WTC11 (cell line): ENCODE data around the gene CABLES1. TPM values are rescaled to one million over a fixed set of nuclear protein-coding genes. Genes with fewer than 3 reads are reported as not detected.
"Not testable (repeated sequence)": the region's sequence is repeated elsewhere in the genome, so short reads cannot be mapped to it uniquely, and the experiment has no call there.

Experiments used
- ATAC-seq: fragments of 200-7000 bp; cut with Tn5 transposase; 2 replicates; pipeline ENCODE4 v1.10.0; 2021; ENCODE audit warnings: mild to moderate bottlenecking, moderate library complexity
- CTCF ChIA-PET: fragments of 300-600 bp; sonication (Branson Sonifier 250); formaldehyde crosslinking; loops from one replicate; lab custom pipeline; 2021; ENCODE audit warnings: antibody characterized with exemption; lab: Charles Lee
- POLR2A ChIA-PET: fragments of 350-600 bp; sonication (Branson Sonifier 250); formaldehyde crosslinking; loops from one replicate; lab custom pipeline; 2021; ENCODE audit warnings: antibody characterized with exemption; lab: Charles Lee
- DNase-seq: peaks from one replicate; pipeline ENCODE4 v3.0.0; 2021; ENCODE audit warnings: low spot score
- H3K27ac Mint-ChIP-seq: 2 replicates; pipeline ENCODE4 v1.8.0; 2021; ENCODE audit warnings: mixed read lengths
- H3K27me3 Mint-ChIP-seq: 2 replicates; pipeline ENCODE4 v1.8.0; 2021; ENCODE audit warnings: low read depth, mild to moderate bottlenecking, moderate library complexity, mixed read lengths
- H3K36me3 Mint-ChIP-seq: 2 replicates; pipeline ENCODE4 v1.8.0; 2021; ENCODE audit warnings: mixed read lengths
- H3K4me1 Mint-ChIP-seq: 2 replicates; pipeline ENCODE4 v1.8.0; 2022; ENCODE audit warnings: mixed read lengths
- H3K4me3 Mint-ChIP-seq: 2 replicates; pipeline ENCODE4 v1.8.0; 2021; ENCODE audit warnings: mild to moderate bottlenecking, moderate library complexity, mixed read lengths
- H3K9me3 Mint-ChIP-seq: 2 replicates; pipeline ENCODE4 v1.8.0; 2021; ENCODE audit warnings: mixed read lengths
- ATF2 ChIP-seq: sonication (generic); formaldehyde crosslinking; IDR thresholded peaks from 2 replicates; pipeline ENCODE4 v1.8.1; 2022; ENCODE audit warnings: low read depth, missing genetic modification reagents, borderline replicate concordance
- EMX1 ChIP-seq: fragments of 250-450 bp; sonication (Bioruptor Pico); IDR thresholded peaks from 2 replicates; pipeline ENCODE4 v1.8.0; 2021; ENCODE audit warnings: mild to moderate bottlenecking
- ERG ChIP-seq: fragments of 250-450 bp; sonication (Bioruptor Pico); IDR thresholded peaks from 2 replicates; pipeline ENCODE4 v1.8.0; 2021; ENCODE audit warnings: mild to moderate bottlenecking
- ESRRA ChIP-seq: sonication (generic); formaldehyde crosslinking; IDR thresholded peaks from 2 replicates; pipeline ENCODE4 v1.8.1; 2022; ENCODE audit warnings: mild to moderate bottlenecking, missing genetic modification reagents, borderline replicate concordance
- ETV6 ChIP-seq: sonication (generic); formaldehyde crosslinking; IDR thresholded peaks from 2 replicates; pipeline ENCODE4 v1.8.1; 2022; ENCODE audit warnings: mild to moderate bottlenecking, missing genetic modification reagents
- FOXJ3 ChIP-seq: sonication (generic); formaldehyde crosslinking; IDR thresholded peaks from 2 replicates; pipeline ENCODE4 v1.9.0; 2021; ENCODE audit warnings: missing genetic modification reagents, mild to moderate bottlenecking, borderline replicate concordance
- GABPB1 ChIP-seq: sonication (generic); formaldehyde crosslinking; IDR thresholded peaks from 2 replicates; pipeline ENCODE4 v1.8.1; 2023; ENCODE audit warnings: mild to moderate bottlenecking, missing genetic modification reagents
- HMGA2 ChIP-seq: fragments of 250-450 bp; sonication (Bioruptor Pico); IDR thresholded peaks from 2 replicates; pipeline ENCODE4 v1.4.0; 2021; ENCODE audit warnings: mild to moderate bottlenecking, moderate library complexity
- NR1H2 ChIP-seq: sonication (generic); formaldehyde crosslinking; IDR thresholded peaks from 2 replicates; pipeline ENCODE4 v1.9.0; 2021; ENCODE audit warnings: mild to moderate bottlenecking, moderate library complexity, missing genetic modification reagents
- NR3C1 ChIP-seq: sonication (generic); formaldehyde crosslinking; conservative IDR thresholded peaks from 2 replicates; pipeline ENCODE4 v1.8.1; 2023; ENCODE audit warnings: low read depth, mild to moderate bottlenecking, missing genetic modification reagents
- PRRX2 ChIP-seq: fragments of 250-450 bp; sonication (Bioruptor Pico); IDR thresholded peaks from 2 replicates; pipeline ENCODE4 v1.8.0; 2021; ENCODE audit warnings: mild to moderate bottlenecking
- RELA ChIP-seq: sonication (generic); formaldehyde crosslinking; IDR thresholded peaks from 2 replicates; pipeline ENCODE4 v1.8.1; 2022; ENCODE audit warnings: missing genetic modification reagents, mild to moderate bottlenecking, borderline replicate concordance
- RORB ChIP-seq: fragments of 250-450 bp; sonication (Bioruptor Pico); IDR thresholded peaks from 2 replicates; pipeline ENCODE4 v1.9.0; 2021; ENCODE audit warnings: mild to moderate bottlenecking
- SMAD3 ChIP-seq: sonication (generic); formaldehyde crosslinking; IDR thresholded peaks from 2 replicates; pipeline ENCODE4 v1.8.0; 2022; ENCODE audit warnings: missing genetic modification reagents, mild to moderate bottlenecking, borderline replicate concordance
- SMAD4 ChIP-seq: sonication (generic); formaldehyde crosslinking; IDR thresholded peaks from 2 replicates; pipeline ENCODE4 v1.8.0; 2022; ENCODE audit warnings: mild to moderate bottlenecking, missing genetic modification reagents
- SP1 ChIP-seq: sonication (generic); formaldehyde crosslinking; conservative IDR thresholded peaks from 2 replicates; pipeline ENCODE4 v1.8.1; 2022; ENCODE audit warnings: missing genetic modification reagents
- TEAD1 ChIP-seq: sonication (generic); formaldehyde crosslinking; IDR thresholded peaks from 2 replicates; pipeline ENCODE4 v1.8.0; 2022; ENCODE audit warnings: mild to moderate bottlenecking, missing genetic modification reagents
- ZNF232 ChIP-seq: sonication (generic); formaldehyde crosslinking; IDR thresholded peaks from 2 replicates; pipeline ENCODE4 v1.8.0; 2022; ENCODE audit warnings: mild to moderate bottlenecking, missing genetic modification reagents
- total RNA-seq: library from RNA; stranded (reverse); gene quantifications from 3 replicates; pipeline ENCODE4 v1.2.3, GENCODE V29; 2021
- TF ChIP-seq, protein P1 (sequence below): sonication (generic); formaldehyde crosslinking; IDR thresholded peaks from 2 replicates; pipeline ENCODE4 v1.8.1; 2023; ENCODE audit warnings: mild to moderate bottlenecking, missing genetic modification reagents
- TF ChIP-seq, protein P2 (sequence below): fragments of 250-450 bp; sonication (Bioruptor Pico); IDR thresholded peaks from 2 replicates; pipeline ENCODE4 v1.9.0; 2021; ENCODE audit warnings: mild to moderate bottlenecking
- TF ChIP-seq, protein P3 (sequence below): sonication (generic); formaldehyde crosslinking; IDR thresholded peaks from 2 replicates; pipeline ENCODE4 v1.8.0; 2022; ENCODE audit warnings: mild to moderate bottlenecking, missing genetic modification reagents
- TF ChIP-seq, protein P4 (sequence below): fragments of 200-600 bp; IDR thresholded peaks from 2 replicates; pipeline ENCODE4 v1.8.0; 2022; ENCODE audit warnings: antibody characterized with exemption

Gene CABLES1
- total RNA-seq, 1 experiment from 2014 or later = 17.0 TPM

- TF ChIP-seq, protein P1, sequence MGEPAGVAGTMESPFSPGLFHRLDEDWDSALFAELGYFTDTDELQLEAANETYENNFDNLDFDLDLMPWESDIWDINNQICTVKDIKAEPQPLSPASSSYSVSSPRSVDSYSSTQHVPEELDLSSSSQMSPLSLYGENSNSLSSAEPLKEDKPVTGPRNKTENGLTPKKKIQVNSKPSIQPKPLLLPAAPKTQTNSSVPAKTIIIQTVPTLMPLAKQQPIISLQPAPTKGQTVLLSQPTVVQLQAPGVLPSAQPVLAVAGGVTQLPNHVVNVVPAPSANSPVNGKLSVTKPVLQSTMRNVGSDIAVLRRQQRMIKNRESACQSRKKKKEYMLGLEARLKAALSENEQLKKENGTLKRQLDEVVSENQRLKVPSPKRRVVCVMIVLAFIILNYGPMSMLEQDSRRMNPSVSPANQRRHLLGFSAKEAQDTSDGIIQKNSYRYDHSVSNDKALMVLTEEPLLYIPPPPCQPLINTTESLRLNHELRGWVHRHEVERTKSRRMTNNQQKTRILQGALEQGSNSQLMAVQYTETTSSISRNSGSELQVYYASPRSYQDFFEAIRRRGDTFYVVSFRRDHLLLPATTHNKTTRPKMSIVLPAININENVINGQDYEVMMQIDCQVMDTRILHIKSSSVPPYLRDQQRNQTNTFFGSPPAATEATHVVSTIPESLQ (CRISPR knock-in tag) = no peak
- TF ChIP-seq, protein P2, sequence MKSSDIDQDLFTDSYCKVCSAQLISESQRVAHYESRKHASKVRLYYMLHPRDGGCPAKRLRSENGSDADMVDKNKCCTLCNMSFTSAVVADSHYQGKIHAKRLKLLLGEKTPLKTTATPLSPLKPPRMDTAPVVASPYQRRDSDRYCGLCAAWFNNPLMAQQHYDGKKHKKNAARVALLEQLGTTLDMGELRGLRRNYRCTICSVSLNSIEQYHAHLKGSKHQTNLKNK = no peak
Observed at GRCh38 chr18:23267447-23267776, 132.1 kb downstream of the CABLES1 start (continued).

DNA sequence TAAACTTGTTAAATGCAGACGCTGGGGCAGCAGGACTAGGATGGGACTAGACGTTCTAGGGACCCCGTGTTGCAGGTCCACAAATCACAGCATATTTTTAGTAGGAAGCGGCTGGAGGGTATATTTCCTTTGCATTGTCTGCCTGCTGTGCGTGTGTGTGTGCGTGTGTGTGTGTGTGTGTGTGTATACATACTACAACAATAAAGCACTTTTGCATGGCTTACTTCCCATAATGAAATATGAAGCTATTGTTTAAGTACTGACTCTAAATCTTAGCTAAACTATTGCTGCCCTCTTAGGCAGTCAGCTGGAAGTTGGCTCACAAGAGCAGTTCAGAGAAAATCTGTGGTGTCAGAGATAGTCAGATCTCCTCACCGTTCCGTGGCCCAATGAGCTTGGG is 133.4 kb downstream of the CABLES1 start:
- H3K27ac Mint-ChIP-seq = peak overlapping the region; percentile 78
- no peak for ATAC-seq
- CTCF ChIA-PET = interaction anchor here (0.5 to 1.0 kb wide), 2 partner anchors 28 to 43 kb away, joined by 3 to 4 read pairs; no protein-coding TSS in a partner anchor

DNA sequence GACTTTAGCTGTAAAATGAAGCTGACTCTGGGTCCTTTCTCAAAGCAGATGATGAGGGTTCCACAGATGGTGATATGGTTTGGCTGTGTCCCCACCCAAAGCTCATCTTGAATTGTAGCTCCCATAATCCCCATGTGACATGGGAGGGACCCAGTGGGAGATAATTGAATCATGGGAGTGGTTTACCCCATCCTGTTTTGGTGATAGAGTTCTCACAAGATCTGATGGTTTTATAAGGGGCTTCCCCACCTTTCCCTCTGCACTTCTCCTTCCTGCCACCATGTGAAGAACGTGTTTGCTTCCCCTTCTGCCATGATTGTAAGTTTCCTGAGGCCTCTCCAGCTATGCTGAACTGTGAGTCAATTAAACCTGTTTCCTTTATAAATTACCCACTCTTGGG is 133.8 kb downstream of the CABLES1 start:
- H3K9me3 Mint-ChIP-seq = peaks cover 42% of the 10 kb centered on the region
- H3K27ac Mint-ChIP-seq, ATAC-seq, H3K27me3 Mint-ChIP-seq, H3K4me3 Mint-ChIP-seq, DNase-seq, POLR2A ChIA-PET: not testable (repeated sequence)
- H3K4me1 Mint-ChIP-seq = peaks cover 42% of the 10 kb centered on the region
- CTCF ChIA-PET = interaction anchor here (0.5 to 1.0 kb wide), 2 partner anchors 29 to 43 kb away, joined by 3 to 4 read pairs; no protein-coding TSS in a partner anchor
- H3K36me3 Mint-ChIP-seq = peaks cover 42% of the 10 kb centered on the region

More for the DNA sequence above, 133.4 kb downstream of the CABLES1 start:
- Mint-ChIP-seq H3K27me3 (peaks cover 9% of the 10 kb centered on the region; the same call in 1 of the 2 replicates), H3K4me3 (no peak overlapping the region), H3K9me3 (peaks cover 42% of the 10 kb centered on the region), H3K4me1 (peaks cover 44% of the 10 kb centered on the region), H3K36me3 (peaks cover 44% of the 10 kb centered on the region)
- POLR2A ChIA-PET = no interaction called here
- DNase-seq = no peak
- no peak for TF ChIP-seq ESRRA (CRISPR knock-in tag)
- no peak for TF ChIP-seq GABPB1 (CRISPR knock-in tag)
- TF ChIP-seq, protein P3, sequence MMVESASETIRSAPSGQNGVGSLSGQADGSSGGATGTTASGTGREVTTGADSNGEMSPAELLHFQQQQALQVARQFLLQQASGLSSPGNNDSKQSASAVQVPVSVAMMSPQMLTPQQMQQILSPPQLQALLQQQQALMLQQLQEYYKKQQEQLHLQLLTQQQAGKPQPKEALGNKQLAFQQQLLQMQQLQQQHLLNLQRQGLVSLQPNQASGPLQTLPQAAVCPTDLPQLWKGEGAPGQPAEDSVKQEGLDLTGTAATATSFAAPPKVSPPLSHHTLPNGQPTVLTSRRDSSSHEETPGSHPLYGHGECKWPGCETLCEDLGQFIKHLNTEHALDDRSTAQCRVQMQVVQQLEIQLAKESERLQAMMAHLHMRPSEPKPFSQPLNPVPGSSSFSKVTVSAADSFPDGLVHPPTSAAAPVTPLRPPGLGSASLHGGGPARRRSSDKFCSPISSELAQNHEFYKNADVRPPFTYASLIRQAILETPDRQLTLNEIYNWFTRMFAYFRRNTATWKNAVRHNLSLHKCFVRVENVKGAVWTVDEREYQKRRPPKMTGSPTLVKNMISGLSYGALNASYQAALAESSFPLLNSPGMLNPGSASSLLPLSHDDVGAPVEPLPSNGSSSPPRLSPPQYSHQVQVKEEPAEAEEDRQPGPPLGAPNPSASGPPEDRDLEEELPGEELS (CRISPR knock-in tag) = no peak
- no peak for TF ChIP-seq RORB
- TF ChIP-seq ZNF232 (CRISPR knock-in tag) = no peak
- no peak for TF ChIP-seq EMX1
- no peak for TF ChIP-seq PRRX2
- TF ChIP-seq ERG (CRISPR knock-in tag) = no peak
- TF ChIP-seq NR3C1 = no peak
- TF ChIP-seq NR1H2 = no peak
- TF ChIP-seq ATF2 (CRISPR knock-in tag) = no peak
- no peak for TF ChIP-seq RELA (CRISPR knock-in tag)
- TF ChIP-seq SP1 = no peak
- TF ChIP-seq HMGA2 = no peak
- no peak for TF ChIP-seq SMAD4
- no peak for TF ChIP-seq FOXJ3 (CRISPR knock-in tag)
- TF ChIP-seq SMAD3 (CRISPR knock-in tag) = no peak
- TF ChIP-seq, protein P4, sequence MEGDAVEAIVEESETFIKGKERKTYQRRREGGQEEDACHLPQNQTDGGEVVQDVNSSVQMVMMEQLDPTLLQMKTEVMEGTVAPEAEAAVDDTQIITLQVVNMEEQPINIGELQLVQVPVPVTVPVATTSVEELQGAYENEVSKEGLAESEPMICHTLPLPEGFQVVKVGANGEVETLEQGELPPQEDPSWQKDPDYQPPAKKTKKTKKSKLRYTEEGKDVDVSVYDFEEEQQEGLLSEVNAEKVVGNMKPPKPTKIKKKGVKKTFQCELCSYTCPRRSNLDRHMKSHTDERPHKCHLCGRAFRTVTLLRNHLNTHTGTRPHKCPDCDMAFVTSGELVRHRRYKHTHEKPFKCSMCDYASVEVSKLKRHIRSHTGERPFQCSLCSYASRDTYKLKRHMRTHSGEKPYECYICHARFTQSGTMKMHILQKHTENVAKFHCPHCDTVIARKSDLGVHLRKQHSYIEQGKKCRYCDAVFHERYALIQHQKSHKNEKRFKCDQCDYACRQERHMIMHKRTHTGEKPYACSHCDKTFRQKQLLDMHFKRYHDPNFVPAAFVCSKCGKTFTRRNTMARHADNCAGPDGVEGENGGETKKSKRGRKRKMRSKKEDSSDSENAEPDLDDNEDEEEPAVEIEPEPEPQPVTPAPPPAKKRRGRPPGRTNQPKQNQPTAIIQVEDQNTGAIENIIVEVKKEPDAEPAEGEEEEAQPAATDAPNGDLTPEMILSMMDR = no peak
- no peak for TF ChIP-seq TEAD1
- TF ChIP-seq ETV6 = no peak
